ENCODE measurements around the gene OGDH.

OGDH gene

DNA sequence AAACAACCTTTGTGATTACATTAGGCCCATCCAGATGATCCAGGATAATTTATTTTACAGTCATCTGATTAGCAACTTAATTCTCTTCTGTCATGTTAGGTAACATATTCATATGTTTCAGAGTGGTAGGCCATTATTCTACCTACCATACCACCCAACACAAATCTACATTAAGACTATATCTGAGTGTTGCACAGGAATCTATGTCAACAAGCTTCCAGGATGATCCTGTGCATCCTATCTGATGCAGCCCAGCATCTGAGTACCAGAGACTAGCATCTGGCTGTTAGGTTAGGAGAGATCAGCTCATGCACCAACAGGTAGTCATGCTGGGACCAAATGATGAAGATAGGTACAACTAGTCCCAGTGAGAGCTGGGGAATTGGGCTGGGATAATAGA, 31.4 kb upstream of the OGDH start:
- DNase-seq (ENCODE audit: low read depth): no peak
- H3K4me3 ChIP-seq (ENCODE audit: low read depth, low read length): peak overlapping the region; percentile 95
- TF ChIP-seq MYC (IDR thresholded peaks at IDR 0.05; ENCODE audit: low read depth, low read length) (no peak), POLR2A (IDR thresholded peaks at IDR 0.05; ENCODE audit: extremely low read depth, insufficient read length) (no peak), CTCF (IDR thresholded peaks at IDR 0.05; ENCODE audit: low read depth, low read length) (no peak)
- TF ChIP-seq, protein P1, sequence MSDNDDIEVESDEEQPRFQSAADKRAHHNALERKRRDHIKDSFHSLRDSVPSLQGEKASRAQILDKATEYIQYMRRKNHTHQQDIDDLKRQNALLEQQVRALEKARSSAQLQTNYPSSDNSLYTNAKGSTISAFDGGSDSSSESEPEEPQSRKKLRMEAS (IDR thresholded peaks at IDR 0.05; ENCODE audit: low read depth, low read length): no peak

DNA sequence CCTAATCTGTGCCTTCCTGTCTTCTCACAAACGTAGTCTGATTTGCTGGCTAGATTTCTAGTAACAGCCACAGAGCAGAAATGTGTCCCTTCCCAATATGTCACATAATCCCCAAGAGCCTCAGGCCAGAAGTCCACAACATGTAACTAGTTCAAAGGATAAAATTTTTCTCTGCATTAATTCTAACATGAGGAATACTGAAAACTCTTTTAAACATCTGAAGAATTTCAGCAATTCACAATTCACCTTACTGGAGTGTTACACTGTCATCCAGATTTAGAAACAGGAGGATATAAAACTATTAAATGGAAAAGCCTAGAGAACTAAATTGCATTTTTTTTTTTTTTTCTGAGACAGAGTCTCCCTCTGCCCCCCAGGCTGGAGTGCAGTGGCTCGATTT, 30.2 kb upstream of the OGDH start:
- H3K4me3 ChIP-seq (ENCODE audit: low read depth, low read length): no peak overlapping the region
- no peak for DNase-seq (ENCODE audit: low read depth)
- TF ChIP-seq CTCF (IDR thresholded peaks at IDR 0.05; ENCODE audit: low read depth, low read length) (no peak), POLR2A (IDR thresholded peaks at IDR 0.05; ENCODE audit: extremely low read depth, insufficient read length) (no peak), MYC (IDR thresholded peaks at IDR 0.05; ENCODE audit: low read depth, low read length) (no peak)
- TF ChIP-seq, protein P1 (IDR thresholded peaks at IDR 0.05; ENCODE audit: low read depth, low read length): no peak

DNA sequence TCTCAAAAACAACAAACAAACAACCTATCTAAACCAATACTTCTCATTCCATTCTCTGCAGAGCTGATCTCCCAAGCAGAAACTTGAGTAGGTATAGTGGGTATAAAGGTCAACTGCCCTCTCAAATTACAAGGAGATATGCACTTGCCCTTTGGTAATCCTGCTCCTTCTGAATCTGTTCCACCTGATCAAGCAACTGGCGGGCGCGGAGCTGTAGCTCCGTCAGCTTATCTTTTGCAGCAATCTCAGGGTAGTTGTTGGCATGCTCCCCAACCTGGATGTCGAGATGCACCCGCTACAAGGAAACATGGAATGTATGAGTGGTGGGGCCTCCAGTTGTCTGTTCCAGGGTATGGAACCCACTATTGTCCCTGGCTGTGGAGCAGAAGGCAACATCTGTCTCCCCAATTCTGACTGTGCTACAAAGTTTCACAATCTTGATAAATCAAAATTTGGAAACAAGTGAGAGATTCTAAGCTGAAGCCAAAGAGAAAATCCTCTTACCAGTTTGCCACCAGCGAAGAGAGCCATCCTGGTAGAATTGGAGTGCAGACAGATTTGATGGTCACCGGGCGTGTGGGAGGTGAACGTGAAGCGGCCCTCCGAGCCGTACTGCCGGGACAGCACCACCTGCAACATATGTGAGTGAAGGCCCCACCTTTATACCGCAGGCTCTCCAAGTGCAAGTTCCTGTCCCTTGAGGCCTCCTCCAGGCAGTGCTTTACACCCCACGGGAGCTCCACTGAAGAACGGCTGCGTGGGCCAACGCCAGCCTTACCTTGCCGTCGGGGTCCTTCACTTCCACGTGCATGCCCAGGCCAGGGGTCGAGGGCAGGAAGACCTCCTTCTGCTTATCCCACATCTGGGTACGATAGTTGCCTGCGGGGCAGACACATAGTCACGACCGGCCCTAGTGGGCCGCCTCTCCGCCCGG, 25.2 kb upstream of the OGDH start:
- TF ChIP-seq CTCF (IDR thresholded peaks at IDR 0.05; ENCODE audit: low read depth, low read length) (no peak), MYC (IDR thresholded peaks at IDR 0.05; ENCODE audit: low read depth, low read length) (no peak), POLR2A (IDR thresholded peaks at IDR 0.05; ENCODE audit: extremely low read depth, insufficient read length) (no peak)
- TF ChIP-seq, protein P1 (IDR thresholded peaks at IDR 0.05; ENCODE audit: low read depth, low read length): no peak
- peak overlapping the region; percentile 80 for H3K4me3 ChIP-seq (ENCODE audit: low read depth, low read length)
- DNase-seq (ENCODE audit: low read depth): peak; percentile 61

DNA sequence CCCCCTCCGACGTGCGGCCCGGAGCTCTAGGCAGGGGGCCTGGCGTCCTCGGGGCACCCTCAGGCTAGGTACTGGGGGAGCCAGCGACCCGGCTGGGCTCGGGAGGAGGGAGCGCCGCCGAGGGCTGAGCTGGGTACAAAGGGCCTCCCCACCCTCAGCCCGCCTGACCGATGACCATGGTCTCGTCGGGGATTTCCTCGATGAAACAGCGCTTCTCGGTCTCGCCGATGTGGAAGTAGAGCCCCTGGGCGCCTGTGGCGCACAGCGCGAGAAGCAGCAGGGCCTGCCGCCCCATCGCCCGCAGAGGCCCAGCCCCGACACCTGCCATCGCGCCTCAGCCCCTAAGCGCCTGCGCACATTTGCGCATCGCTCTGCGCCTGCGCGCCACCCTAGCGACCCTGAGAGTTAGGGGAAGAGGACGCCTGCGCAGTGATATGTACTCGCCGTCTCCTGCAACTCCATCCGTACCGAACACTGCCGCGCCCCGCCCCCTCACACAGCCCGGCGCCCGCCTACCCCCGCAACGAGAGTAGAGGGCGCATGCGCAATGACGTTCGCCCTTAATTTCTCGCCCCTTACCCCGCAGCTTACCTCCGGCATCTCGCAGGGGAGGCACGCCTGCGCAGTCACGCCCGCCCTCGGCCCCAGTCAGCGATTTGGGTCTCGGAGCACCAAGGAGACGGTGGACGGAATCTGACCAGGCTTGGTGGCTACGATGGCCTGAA, 24.4 kb upstream of the OGDH start, which contains the start of gene TMED4:
TMED4 (minus strand) TSS at position 353 of the 725 bp plus-strand sequence; CDS start at position 328, 25 bp downstream.
- peak within 1 kb of the TSS; percentile 89 for H3K4me3 ChIP-seq (ENCODE audit: low read depth, low read length)
- peak; percentile 100 for DNase-seq (ENCODE audit: low read depth)
- TF ChIP-seq, protein P1 (IDR thresholded peaks at IDR 0.05; ENCODE audit: low read depth, low read length): peak; percentile 66; the same call in 1 of the 2 replicates
- peak; percentile 71; the same call in 1 of the 2 replicates for TF ChIP-seq MYC (IDR thresholded peaks at IDR 0.05; ENCODE audit: low read depth, low read length)
- TF ChIP-seq POLR2A (IDR thresholded peaks at IDR 0.05; ENCODE audit: extremely low read depth, insufficient read length): peak; percentile 95
- TF ChIP-seq CTCF (IDR thresholded peaks at IDR 0.05; ENCODE audit: low read depth, low read length): no peak

- TF ChIP-seq, protein P1 (IDR thresholded peaks at IDR 0.05; ENCODE audit: low read depth, low read length): no peak
- no peak for TF ChIP-seq POLR2A (IDR thresholded peaks at IDR 0.05; ENCODE audit: extremely low read depth, insufficient read length)
- no peak for TF ChIP-seq CTCF (IDR thresholded peaks at IDR 0.05; ENCODE audit: low read depth, low read length)
- TF ChIP-seq MYC (IDR thresholded peaks at IDR 0.05; ENCODE audit: low read depth, low read length): no peak
- H3K4me3 ChIP-seq (ENCODE audit: low read depth, low read length): peak overlapping the region; percentile 89
- DNase-seq (ENCODE audit: low read depth): peak; percentile 12
These were observed 23.1 kb upstream of the OGDH start for GRCh38 chr7:44583146-44583865.
